ENCODE measurements around the gene ACCS. TPM values are rescaled to one million over a fixed set of nuclear protein-coding genes. Genes with fewer than 3 reads are reported as not detected.

The ACCS gene
- total and polyA plus RNA-seq, 9 of the 15 experiments (the other 6 are each of a cell fraction or from before 2014, with no cell fraction given) = 4.2 to 25.9 (median 16.3) TPM

GRCh38 chr11:44080951-44081350 is 14.9 kb downstream of the ACCS start:
- intact Hi-C loops (cut with micrococcal nuclease) = no loop called here
- Histone ChIP-seq H3K27me3 (ENCODE audit: control insufficient read depth in 2 of 2, insufficient read depth in 2 of 2, low read length in 2 of 2) (no peaks in the 10 kb centered on the region), H3K9me1 (ENCODE audit: control insufficient read depth, insufficient read depth, low read length) (no peaks in the 10 kb centered on the region), H3K4me3 (no peak overlapping the region), H4K20me1 (replicated peaks; ENCODE audit: control insufficient read depth, insufficient read depth, low read length) (no peaks in the 10 kb centered on the region), H3K4me2 (ENCODE audit: insufficient read depth, low read length) (no peak overlapping the region), H3K36me3 (ENCODE audit: control insufficient read depth, insufficient read depth, low read length) (peaks cover 8% of the 10 kb centered on the region; the same call in 2 of the 3 replicates), H3K4me1 (replicated peaks in 1 of 2; ENCODE audit: control insufficient read depth in 2 of 2, insufficient read depth in 2 of 2, low read length in 2 of 2) (no peaks in the 10 kb centered on the region), H3K27ac (ENCODE audit: extremely low read depth, low read depth, low read length) (no peak overlapping the region), H3K9ac (ENCODE audit: insufficient read depth in 1 of 2, low read depth in 2 of 2, low read length in 2 of 2) (0 out of 4 replicates have a peak overlapping the region, but pooled peaks of 1 of the 2 experiments have one; percentile 41), H3K79me2 (ENCODE audit: control insufficient read depth, insufficient read depth, low read length) (no peaks in the 10 kb centered on the region), H2AFZ (ENCODE audit: low read depth, low read length) (no peak overlapping the region), H3K9me3 (replicated peaks; ENCODE audit: control insufficient read depth, insufficient read depth, low read depth, low read length) (no peaks in the 10 kb centered on the region)
- ChIA-PET POLR2A (no interaction called here), CTCF (ENCODE audit: low intra/inter-chr PET ratio) (no interaction called here)
- FAIRE-seq = no peak
- in situ Hi-C loops (cut with MboI) = no loop called here
- BruUV-seq (replicated peaks) = no TSS peak
- DNase-seq (ENCODE audit: extremely low read depth in 1 of 4, low spot score in 3 of 4) = no peak
- no peak for ATAC-seq
- no peak for TF ChIP-seq E2F3 (CRISPR knock-in tag; IDR thresholded peaks at IDR 0.05)
- TF ChIP-seq CREM (IDR thresholded peaks at IDR 0.05; ENCODE audit: low read depth) = no peak
- no peak for TF ChIP-seq BRCA1 (IDR thresholded peaks at IDR 0.05)
- TF ChIP-seq BRCA1 (CRISPR knock-in tag; IDR thresholded peaks at IDR 0.05) = no peak
- no peak for TF ChIP-seq RUNX1 (IDR thresholded peaks at IDR 0.05; ENCODE audit: low read depth)
- TF ChIP-seq RBM25 (IDR thresholded peaks at IDR 0.05; ENCODE audit: low read depth, low read length, severe bottlenecking) = no peak
- no peak for TF ChIP-seq NFE2 (IDR thresholded peaks at IDR 0.05; ENCODE audit: low read depth)
- no peak for TF ChIP-seq CBX5 (IDR thresholded peaks at IDR 0.05; ENCODE audit: borderline replicate concordance, low read depth)
- TF ChIP-seq RAD21 (CRISPR knock-in tag; conservative IDR thresholded peaks at IDR 0.05 in 1 of 2, IDR thresholded peaks at IDR 0.05 in 1 of 2) = no peak
- no peak for TF ChIP-seq AFF4 (CRISPR knock-in tag; IDR thresholded peaks at IDR 0.05)
- TF ChIP-seq, protein P1, sequence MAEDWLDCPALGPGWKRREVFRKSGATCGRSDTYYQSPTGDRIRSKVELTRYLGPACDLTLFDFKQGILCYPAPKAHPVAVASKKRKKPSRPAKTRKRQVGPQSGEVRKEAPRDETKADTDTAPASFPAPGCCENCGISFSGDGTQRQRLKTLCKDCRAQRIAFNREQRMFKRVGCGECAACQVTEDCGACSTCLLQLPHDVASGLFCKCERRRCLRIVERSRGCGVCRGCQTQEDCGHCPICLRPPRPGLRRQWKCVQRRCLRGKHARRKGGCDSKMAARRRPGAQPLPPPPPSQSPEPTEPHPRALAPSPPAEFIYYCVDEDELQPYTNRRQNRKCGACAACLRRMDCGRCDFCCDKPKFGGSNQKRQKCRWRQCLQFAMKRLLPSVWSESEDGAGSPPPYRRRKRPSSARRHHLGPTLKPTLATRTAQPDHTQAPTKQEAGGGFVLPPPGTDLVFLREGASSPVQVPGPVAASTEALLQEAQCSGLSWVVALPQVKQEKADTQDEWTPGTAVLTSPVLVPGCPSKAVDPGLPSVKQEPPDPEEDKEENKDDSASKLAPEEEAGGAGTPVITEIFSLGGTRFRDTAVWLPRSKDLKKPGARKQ (CRISPR knock-in tag; IDR thresholded peaks at IDR 0.05) = no peak
- TF ChIP-seq RBFOX2 (IDR thresholded peaks at IDR 0.05; ENCODE audit: low read depth, low read length) = no peak
- TF ChIP-seq ETV5 (CRISPR knock-in tag; IDR thresholded peaks at IDR 0.05; ENCODE audit: low read depth) = no peak
- TF ChIP-seq ZNF41 (CRISPR knock-in tag; conservative IDR thresholded peaks at IDR 0.05) = no peak
- no peak for TF ChIP-seq FIP1L1 (IDR thresholded peaks at IDR 0.05; ENCODE audit: low read depth, low read length, poor library complexity, severe bottlenecking)
- no peak for TF ChIP-seq SRSF1 (IDR thresholded peaks at IDR 0.05; ENCODE audit: low read depth, low read length)
- TF ChIP-seq MEF2A (IDR thresholded peaks at IDR 0.05; ENCODE audit: control insufficient read depth, low read depth, low read length) = no peak
- 85% methylated on average over 9 of the region's 9 CpGs for WGBS (ENCODE audit: insufficient coverage, low coverage, missing lambda C conversion rate)
